CD4-positive, alpha-beta T cell treated with Interleukin-17A for 1 hour (primary cell): ENCODE measurements around the gene C5orf24.
A peak's percentile ranks its signal among the peaks of the same experiment; 100 is the strongest.
"Not testable (repeated sequence)": the region's sequence is repeated elsewhere in the genome, so short reads cannot be mapped to it uniquely, and the experiment has no call there.

Experiments
- DNase-seq: peaks from one replicate; pipeline ENCODE4 v3.0.0-alpha.2; 2020

C5orf24 gene

DNA sequence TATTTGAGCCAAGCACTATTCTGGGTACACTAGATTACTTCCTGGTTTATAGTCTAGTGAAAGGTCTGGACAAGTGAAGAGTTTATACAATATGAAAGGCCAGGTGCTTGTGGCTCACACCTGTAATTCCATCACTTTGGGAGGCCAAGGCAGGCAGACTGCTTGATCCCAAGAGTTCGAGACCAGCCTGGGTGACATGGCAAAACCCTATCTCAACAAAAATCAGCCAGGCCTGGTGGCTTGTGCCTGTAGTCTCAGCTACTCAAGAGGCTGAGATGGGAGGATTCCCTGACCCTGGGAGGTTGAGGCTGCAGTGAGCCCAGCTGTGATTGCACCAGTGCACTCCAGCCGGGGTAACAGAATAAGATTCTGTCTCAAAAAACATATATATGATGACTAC lies 18.9 kb downstream of the C5orf24 start:
- no peak for DNase-seq

DNA sequence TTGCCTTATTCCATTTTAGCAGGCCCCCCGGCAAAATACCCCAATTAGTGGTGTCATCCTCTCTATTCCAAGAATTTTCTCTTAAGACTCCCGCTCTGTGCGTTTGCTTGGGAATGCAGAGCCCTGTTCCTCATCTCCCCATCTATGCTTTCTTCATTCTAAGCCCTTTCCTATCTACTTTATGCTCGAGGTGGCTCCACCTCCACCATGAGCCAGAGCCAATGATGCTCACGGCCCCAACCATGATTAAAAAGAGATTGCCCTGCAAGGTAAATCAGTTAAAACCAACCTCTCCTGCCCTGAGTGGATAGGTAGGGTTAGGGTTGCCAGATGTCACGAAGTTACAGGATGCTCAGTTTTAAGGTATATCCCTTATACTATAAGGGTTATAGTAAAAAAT lies 27.7 kb downstream of the C5orf24 start:
- peak; percentile 32 for DNase-seq

DNA sequence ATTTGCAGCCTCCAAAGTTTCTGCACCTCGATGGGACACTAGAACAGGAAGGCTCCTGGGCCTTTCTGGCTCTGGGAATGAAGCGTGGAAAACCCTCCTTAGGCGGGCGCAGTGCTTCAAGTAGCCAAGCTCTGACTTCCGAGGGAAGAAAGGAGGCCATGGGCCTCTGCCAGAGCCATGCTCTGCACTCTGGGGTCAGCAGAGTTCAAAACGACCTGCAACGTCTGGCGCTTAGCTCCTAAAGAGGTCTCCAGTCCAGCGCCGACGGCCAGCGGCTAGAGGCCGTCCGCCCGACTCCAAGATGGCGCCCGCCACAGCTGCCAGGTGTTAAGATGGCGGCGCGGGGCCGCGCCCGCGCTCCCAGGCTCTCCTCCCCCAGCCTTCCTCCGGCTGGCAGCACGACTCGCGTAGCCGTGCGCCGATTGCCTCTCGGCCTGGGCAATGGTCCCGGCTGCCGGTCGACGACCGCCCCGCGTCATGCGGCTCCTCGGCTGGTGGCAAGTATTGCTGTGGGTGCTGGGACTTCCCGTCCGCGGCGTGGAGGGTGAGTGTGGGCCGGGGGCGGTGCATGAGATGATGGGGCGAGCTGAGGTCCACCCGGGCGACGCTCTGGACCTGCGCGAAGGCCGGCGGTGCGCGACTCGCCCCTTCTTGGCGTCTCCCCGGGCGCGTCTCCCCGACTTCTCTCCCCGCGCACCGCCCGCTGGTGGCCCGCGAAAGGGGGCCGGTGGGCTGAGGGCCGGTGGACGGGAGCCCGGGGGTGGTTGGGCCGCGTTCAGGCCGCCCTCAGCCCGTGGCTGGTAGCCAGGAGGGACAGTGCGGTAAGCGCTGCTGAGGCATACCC lies 28.4 kb downstream of the C5orf24 start, which contains the start of gene TXNDC15:
Gene TXNDC15, plus strand, starts transcription at position 385 of the 844 bp plus-strand sequence. Its CDS starts 57 bp downstream, at position 442.
- DNase-seq: peak; percentile 83

DNA sequence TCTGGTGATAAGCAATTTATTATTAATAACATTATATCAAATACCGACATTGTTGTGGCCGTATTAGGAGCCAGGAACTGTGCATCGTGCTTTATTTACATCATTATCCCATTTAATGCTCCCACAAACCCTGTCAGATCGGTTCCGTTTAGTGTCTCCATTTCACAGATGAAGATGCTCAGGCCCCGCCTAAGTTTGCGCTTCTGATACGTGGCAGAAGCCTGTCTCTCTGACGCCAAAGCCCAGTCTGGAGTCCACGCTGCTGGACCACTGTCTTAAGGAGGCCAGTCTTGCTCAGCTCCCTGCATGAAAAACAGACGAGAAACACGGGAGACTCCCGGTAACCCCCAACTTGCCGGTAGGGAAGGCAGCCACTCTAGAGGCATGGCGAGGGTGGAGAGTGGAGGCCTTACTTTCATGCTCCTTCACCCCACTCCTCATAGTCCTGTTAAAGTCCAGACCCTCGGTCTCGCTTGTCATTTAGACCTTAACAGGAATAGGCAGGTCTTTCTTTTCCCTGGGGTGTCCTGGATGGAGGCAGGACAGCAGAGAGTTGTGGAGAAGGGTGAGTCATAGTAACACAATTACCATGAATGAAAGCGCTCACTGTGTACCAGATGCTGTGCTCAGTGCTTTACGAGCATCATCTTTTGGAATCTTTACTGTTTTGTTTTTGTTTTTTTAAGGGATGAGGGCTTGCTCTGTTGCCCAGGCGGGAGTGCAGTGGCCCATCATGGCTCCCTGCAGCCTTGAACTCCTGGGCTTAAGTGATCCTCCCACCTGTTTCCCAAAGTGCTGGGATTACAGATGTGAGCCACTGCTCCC lies 29.3 kb downstream of the C5orf24 start:
- DNase-seq: peak; percentile 34

DNA sequence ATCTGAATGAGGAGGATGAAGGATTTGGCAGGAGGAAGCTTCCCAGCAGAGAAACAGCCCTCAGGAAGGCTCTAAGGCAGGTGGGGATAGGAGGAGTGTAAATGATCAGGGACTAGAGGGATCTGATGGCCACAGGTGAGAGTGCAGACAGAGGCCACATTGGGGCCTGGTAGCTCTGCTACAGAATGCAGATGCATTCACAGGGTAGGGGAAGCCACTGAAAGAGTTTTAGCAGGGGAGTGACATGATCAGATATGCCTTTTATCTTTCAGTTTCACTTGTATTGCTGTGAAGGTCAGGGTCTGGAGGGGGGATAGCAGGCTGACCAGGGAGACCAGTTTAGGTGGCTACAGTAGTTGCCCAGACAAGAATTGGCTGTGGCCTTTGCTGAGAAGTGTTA lies 31.4 kb downstream of the C5orf24 start:
- no peak for DNase-seq

DNA sequence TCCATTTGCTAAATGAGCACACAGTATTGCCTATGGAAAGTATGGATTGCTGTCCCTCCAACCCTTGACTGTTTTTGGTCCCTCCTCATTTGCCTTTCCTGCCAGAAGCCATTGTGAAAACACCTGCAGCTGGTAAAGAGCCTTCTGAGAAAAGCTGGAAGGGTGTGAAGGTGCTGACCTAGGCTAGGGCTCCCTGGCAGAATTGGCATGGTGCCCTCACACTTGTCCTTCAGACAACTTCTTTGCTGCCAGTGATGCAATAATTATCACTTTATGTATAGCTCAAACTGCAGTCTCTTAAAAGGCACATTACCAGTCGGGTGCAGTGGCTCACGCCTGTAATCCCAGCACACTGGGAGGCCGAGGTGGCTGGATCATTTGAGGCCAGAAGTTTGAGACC lies 32.6 kb downstream of the C5orf24 start:
- DNase-seq: no peak

GRCh38 chr5:134879456-134879855 lies 33.7 kb downstream of the C5orf24 start:
- no peak for DNase-seq

DNA sequence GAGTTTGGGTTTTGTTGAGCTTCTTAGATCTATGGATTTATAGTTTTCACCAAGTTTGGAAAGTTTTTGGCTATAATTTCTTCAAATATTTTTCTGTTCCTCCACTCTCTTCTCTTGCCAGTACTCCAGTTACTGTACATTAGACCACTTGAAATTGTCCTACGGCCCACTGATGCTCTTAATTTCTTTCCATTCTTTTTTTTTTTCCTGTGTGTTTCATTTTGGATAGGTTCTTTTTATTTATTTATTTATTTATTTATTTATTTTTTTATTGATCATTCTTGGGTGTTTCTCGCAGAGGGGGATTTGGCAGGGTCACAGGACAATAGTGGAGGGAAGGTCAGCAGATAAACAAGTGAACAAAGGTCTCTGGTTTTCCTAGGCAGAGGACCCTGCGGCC lies 35.2 kb downstream of the C5orf24 start:
- DNase-seq: not testable (repeated sequence)

GRCh38 chr5:134881711-134882110 lies 35.9 kb downstream of the C5orf24 start:
- DNase-seq: not testable (repeated sequence)

DNA sequence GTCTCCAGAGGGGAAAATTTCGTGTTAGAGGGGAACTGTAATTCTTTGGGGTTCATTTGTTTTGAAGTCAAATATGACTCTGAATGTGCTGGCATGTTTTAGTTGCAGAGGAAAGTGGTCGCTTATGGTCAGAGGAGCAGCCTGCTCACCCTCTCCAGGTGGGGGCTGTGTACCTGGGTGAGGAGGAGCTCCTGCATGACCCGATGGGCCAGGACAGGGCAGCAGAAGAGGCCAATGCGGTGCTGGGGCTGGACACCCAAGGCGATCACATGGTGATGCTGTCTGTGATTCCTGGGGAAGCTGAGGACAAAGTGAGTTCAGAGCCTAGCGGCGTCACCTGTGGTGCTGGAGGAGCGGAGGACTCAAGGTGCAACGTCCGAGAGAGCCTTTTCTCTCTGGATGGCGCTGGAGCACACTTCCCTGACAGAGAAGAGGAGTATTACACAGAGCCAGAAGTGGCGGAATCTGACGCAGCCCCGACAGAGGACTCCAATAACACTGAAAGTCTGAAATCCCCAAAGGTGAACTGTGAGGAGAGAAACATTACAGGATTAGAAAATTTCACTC lies 41.9 kb downstream of the C5orf24 start:
- no peak for DNase-seq

DNA sequence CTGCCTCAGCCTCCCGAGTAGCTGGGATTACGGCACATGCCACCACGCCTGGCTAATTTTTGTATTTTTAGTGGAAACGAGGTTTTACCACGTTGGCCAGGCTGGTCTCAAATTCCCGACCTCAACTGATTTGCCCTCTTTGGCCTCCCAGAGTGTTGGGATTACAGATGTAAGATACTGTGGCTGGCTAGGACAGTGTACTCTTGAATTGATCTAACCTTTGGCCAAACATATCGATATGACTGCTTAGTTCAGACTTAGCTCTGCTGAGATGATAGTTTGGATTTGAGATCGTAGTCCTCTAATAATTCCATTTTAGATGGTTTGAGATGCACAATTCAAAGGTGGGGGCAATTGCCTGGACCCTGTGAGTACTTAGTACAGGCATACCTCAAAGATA lies 43.6 kb downstream of the C5orf24 start:
- DNase-seq: no peak

DNA sequence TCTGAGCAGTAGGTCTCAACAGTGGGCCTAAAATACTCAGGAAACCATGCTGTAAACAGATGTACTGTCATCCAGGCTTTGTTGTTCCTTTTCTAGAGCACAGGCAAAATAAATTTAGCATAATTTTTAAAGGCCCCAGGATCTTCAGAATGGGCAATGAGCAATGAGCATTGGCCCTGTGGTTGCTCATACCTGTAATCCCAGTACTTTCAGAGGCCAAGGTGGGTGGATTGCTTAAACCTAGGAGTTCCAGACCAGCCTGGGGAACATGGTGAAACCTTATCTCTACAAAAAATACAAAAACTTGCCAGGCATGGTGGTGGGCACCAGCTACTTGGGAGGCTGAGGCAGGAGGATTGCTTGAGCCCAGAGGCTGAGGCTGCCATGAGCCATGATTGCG lies 45.7 kb downstream of the C5orf24 start:
- DNase-seq: no peak

DNA sequence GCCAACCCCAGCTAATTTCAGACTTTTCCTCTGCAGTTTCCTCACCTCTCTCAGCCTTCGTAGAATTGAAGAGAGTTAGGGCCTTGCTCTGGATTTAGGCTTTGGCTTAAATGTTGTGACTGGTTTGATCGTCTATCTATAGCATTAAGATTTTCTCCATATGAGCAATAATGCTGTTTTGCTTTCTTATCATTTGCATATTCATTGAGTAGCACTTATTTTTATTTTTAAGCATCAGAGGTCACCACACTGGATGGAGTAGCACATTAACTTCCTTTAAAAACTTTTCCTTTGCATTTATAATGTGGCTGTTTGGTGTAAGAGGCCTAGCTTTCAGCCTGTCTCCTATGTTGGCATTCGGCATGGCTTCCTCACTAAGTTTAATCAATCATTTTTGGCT lies 46.5 kb downstream of the C5orf24 start:
- DNase-seq: no peak

- no peak for DNase-seq
Observed at GRCh38 chr5:134892926-134893325, 47.2 kb downstream of the C5orf24 start.

GRCh38 chr5:134893748-134894505 lies 48.2 kb downstream of the C5orf24 start:
- DNase-seq: no peak

DNA sequence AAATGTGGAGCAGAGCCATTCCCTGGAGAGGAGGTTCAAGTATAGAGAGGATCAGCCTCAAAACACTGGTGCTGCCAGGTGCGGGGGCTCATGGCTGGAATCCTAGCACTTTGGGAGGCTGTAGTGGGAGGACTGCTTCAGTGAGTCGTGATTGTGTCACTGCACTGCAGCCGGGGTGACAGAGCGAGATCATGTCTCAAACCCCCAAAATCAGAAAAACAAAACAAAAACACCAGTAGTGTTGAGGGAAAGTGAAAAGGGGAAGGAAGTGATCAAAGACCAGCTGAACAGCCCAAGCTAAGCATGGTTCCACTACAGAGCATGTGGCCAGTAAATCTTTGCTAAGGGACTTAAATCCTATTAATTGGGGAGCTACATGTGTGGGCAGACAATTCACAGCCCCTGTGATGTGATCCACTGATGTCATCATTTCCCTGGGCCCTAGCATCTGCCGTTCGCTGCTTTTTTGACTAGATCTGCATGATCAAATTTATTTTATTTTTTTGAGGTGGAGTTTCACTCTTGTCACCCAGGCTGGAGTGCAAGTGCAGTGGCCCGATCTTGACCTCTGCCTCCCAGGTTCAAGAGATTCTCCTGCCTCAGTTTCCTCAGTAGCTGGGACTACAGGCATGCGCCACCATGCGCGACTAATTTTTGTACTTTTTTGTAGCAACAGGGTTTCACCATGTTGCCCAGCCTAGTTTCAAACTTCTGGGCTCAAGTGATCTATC lies 56.5 kb downstream of the C5orf24 start:
- no peak for DNase-seq

GRCh38 chr5:134904610-134905245 lies 59.0 kb downstream of the C5orf24 start, which contains the start of gene PCBD2:
Gene PCBD2, plus strand, starts transcription at chr5:134905131. Its CDS starts 9 bp downstream, at chr5:134905140.
- DNase-seq: peak; percentile 93

- DNase-seq: peak; percentile 77
Observed at GRCh38 chr5:134905246-134905996, 59.7 kb downstream of the C5orf24 start.

GRCh38 chr5:134906811-134907210 lies 61.0 kb downstream of the C5orf24 start:
- DNase-seq: no peak
